Measurements from ENCODE around the gene ZNF784.

The ZNF784 gene

DNA sequence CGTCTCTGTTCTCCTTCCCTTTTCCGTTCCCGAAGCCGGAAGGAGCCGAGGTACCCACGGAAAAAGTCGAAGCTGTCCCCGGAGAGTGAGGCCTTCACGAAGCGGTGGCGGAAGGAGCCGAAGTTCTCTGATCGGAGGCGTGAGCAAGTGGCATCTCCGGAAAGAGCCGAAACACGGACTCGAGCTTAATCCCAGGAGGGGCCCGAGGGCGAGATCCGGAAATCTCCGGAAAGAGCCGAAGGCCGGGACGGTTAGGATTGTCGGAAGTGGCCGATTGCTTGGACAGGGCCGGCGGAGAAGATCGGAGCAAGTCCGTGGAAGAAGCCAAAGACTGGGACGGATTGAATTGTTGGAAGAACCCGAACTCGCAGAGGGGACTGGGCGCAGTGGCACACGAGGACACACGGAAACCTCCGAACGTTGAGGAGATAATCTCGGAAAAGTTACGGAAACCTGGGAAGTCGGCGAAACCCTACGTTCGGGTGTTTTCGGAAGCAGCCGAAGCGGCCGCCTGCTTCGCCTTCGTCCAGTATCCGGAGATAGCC is 30.0 kb upstream of the ZNF784 start:
- Histone ChIP-seq H3K27me3 (ENCODE audit: control insufficient read depth, insufficient read depth, low read length) (no peaks in the 10 kb centered on the region), H3K4me3 (ENCODE audit: low read length) (peak overlapping the region; percentile 86), H3K4me1 (ENCODE audit: control insufficient read depth, insufficient read depth, low read length) (peaks cover 34% of the 10 kb centered on the region), H3K9me3 (ENCODE audit: control insufficient read depth, low read length) (no peaks in the 10 kb centered on the region), H3K9ac (ENCODE audit: low read length) (peak overlapping the region; percentile 74), H3K36me3 (ENCODE audit: control insufficient read depth, insufficient read depth, low read length) (no peaks in the 10 kb centered on the region)

DNA sequence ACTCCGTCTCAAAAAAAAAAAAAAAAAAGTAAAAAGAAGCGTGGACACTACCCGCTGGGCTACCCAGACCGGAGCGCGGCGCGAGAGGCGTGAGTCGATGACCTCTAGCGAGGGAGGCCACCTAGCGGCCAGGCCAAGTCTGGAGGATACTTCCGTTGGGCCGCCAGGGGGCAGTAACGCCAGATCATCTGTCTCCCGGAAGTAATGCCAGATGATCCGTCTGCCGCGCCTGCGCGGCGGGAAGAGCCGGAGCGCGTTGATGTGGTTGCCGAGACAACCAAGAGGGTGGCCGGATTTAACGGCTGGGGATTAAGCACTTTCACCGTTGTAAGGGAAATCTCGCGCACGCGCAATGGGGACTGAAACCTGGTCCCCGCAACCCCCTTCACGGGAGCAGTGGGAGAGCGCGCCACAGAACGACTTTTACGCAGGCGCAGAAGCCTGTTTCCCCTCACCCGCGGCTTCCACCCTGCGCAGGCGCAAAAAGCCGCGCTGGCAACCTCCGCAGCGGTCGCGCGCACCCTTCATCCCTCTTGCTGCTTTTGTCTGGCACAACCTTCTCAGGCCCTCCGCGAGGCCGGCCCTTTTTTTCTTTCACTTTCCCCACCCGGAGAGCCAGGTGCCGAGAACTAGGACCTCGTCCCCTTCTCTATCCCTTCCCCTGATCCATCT is 29.4 kb upstream of the ZNF784 start:
- no peaks in the 10 kb centered on the region for H3K36me3 ChIP-seq (ENCODE audit: control insufficient read depth, insufficient read depth, low read length)
- peaks cover 34% of the 10 kb centered on the region for H3K4me1 ChIP-seq (ENCODE audit: control insufficient read depth, insufficient read depth, low read length)
- H3K27me3 ChIP-seq (ENCODE audit: control insufficient read depth, insufficient read depth, low read length) = no peaks in the 10 kb centered on the region
- no peaks in the 10 kb centered on the region for H3K9me3 ChIP-seq (ENCODE audit: control insufficient read depth, low read length)
- H3K4me3 ChIP-seq (ENCODE audit: low read length) = peak overlapping the region; percentile 86
- H3K9ac ChIP-seq (ENCODE audit: low read length) = peak overlapping the region; percentile 74

DNA sequence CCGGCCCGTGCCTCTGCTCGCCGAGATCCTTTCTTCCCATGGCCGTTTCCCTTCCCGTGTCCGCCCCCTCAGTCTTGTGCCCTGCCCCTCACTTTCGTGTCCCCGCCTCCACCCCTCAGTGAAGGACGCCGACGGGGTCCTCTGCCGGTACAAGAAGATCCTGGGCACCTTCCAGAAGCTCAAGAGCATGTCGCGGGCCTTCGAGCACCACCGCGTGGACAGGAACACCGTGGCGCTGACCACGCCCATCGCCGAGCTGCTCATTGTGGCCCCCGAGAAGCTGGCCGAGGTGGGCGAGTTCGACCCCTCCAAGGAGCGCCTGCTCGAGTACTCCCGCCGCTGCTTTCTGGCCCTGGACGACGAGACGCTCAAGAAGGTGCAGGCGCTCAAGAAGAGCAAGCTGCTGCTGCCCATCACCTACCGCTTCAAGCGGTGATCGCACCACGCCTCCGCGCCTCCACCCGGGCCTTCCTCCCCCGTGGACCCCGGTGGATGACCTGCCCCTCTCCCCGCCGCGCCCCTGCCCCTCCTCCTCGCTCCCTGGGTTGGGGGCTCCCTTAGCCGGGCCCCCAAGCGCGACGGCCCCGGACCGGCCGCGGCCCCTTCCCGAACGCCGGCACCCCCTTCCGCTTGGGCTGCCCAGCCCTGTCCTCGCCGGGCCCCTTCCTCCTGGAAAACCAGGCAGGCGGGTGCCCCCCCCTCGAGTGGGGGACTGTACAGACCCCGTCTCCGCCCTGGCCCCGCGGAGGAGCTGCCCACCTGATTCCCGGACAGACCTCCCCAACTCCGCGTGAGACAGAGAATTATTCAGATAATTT is 28.2 kb upstream of the ZNF784 start:
- Histone ChIP-seq H3K9ac (ENCODE audit: low read length) (no peak overlapping the region), H3K36me3 (ENCODE audit: control insufficient read depth, insufficient read depth, low read length) (no peaks in the 10 kb centered on the region), H3K9me3 (ENCODE audit: control insufficient read depth, low read length) (no peaks in the 10 kb centered on the region), H3K27me3 (ENCODE audit: control insufficient read depth, insufficient read depth, low read length) (no peaks in the 10 kb centered on the region), H3K4me1 (ENCODE audit: control insufficient read depth, insufficient read depth, low read length) (peaks cover 30% of the 10 kb centered on the region), H3K4me3 (ENCODE audit: low read length) (no peak overlapping the region)

DNA sequence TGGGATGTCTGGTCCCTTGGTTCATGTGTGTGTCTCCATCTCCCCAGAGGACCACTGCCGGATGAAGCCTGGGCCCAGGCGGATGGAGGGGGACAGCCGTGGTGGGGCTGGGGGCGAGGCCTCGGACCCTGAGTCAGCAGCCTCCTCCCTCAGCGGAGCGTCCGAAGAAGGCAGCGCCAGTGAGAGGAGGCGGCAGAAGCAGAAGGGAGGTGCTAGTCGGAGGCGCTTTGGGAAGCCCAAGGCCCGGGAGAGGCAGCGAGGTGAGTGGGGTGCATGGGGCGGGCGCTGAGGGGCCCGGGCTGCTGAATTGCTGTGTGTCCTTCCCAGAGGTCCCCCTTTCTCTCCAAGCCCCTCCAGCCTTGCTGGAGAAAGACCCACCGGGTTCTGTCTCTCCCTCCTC is 26.9 kb upstream of the ZNF784 start:
- H3K4me3 ChIP-seq (ENCODE audit: low read length) = no peak overlapping the region
- no peak overlapping the region for H3K9ac ChIP-seq (ENCODE audit: low read length)
- H3K27me3 ChIP-seq (ENCODE audit: control insufficient read depth, insufficient read depth, low read length) = no peaks in the 10 kb centered on the region
- peaks cover 23% of the 10 kb centered on the region for H3K4me1 ChIP-seq (ENCODE audit: control insufficient read depth, insufficient read depth, low read length)
- no peaks in the 10 kb centered on the region for H3K9me3 ChIP-seq (ENCODE audit: control insufficient read depth, low read length)
- H3K36me3 ChIP-seq (ENCODE audit: control insufficient read depth, insufficient read depth, low read length) = no peaks in the 10 kb centered on the region

DNA sequence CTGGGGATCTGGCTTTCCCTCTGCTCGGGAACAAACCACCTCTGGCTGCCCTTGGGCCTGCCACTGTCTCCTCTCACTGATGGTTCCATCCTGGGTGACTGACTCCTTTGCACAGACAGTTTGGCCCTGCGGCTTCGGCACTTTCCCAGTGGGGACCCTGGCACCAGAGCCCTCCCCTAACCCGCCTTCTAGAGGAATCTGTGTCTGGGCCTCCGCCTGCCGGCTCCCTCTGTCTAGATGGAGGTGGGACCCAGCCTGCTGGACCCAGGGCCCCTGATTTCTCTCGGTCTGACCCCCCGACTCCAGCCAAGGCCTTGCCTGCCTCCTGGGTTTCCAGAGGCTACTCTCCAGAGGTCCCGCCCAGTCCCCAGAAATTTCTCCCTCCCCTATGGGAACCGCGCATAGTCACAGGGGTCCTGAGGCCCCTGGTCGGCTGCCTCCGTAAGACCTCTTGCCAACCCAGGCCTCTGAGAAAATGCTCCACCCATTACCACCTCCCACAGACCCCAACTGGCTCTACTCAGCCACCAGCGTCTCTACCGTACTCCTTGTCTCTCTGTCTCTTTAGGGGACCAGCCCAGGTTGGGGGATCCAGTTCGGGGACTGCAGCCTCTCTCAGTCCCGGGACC is 26.4 kb upstream of the ZNF784 start:
- Histone ChIP-seq H3K9ac (ENCODE audit: low read length) (no peak overlapping the region), H3K9me3 (ENCODE audit: control insufficient read depth, low read length) (no peaks in the 10 kb centered on the region), H3K36me3 (ENCODE audit: control insufficient read depth, insufficient read depth, low read length) (no peaks in the 10 kb centered on the region), H3K4me3 (ENCODE audit: low read length) (no peak overlapping the region), H3K27me3 (ENCODE audit: control insufficient read depth, insufficient read depth, low read length) (no peaks in the 10 kb centered on the region), H3K4me1 (ENCODE audit: control insufficient read depth, insufficient read depth, low read length) (peaks cover 18% of the 10 kb centered on the region)

DNA sequence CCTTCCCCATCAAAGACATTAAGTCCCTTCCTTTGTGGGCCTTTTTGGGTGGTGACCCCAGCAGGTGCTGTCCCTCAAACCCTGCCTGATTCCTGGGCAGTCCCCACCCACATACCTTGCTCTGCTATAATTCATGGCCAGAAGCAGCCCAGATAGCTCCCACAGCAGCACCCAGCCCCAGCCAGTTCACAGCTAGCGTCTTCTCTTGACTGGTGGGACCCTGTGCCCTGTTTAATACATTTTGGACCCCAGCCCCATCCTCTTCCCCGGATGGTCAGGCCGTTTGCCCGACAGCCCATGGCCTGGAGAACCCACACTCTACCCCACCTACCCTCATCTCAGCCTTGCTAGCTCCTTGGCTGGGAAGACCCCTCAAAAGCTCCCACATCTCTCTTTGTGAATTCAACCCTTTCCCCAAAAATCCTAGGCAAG is 25.8 kb upstream of the ZNF784 start:
- no peaks in the 10 kb centered on the region for H3K9me3 ChIP-seq (ENCODE audit: control insufficient read depth, low read length)
- no peak overlapping the region for H3K9ac ChIP-seq (ENCODE audit: low read length)
- no peaks in the 10 kb centered on the region for H3K27me3 ChIP-seq (ENCODE audit: control insufficient read depth, insufficient read depth, low read length)
- H3K4me3 ChIP-seq (ENCODE audit: low read length) = no peak overlapping the region
- H3K4me1 ChIP-seq (ENCODE audit: control insufficient read depth, insufficient read depth, low read length) = peaks cover 16% of the 10 kb centered on the region
- no peaks in the 10 kb centered on the region for H3K36me3 ChIP-seq (ENCODE audit: control insufficient read depth, insufficient read depth, low read length)

DNA sequence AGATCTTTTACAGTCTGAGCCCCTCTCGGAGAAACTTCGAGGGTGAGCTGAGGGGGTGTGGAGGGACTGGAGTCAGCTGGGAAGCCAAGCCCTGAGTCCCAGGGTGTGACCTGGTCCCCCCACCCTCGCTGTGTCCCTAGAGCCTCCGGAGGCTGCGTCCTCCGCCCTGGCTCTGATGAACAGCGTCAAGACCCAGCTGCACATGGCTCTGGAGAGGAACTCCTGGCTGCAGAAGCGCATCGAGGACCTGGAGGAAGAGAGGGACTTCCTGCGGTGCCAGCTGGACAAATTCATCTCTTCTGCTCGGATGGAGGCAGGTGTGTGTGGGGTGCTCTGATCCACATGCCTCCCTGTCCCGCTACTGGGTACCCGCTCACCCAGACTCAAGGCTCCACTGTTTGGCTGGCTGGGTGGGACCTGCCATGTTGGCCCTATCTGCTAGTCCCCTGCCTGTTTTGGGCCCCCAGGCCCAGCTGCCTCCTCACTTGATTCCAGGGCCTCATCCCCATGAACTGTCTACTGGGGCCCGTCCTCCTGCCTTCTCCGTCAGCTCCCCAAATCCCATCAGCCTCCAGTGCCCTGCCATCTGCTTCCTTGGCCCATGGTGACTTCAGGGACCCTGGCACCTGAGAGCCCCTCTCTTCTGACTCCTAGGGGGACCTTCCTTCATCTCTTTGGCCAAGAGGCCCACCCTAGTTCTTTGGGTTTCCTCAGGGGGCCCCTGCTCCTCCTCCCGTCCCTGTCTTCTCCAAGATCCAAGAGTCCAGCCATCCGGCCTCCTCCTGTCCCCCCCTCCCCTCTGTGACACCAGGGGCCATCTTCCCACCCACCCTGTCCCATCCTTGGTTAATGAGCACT is 25.1 kb upstream of the ZNF784 start:
- no peaks in the 10 kb centered on the region for H3K9me3 ChIP-seq (ENCODE audit: control insufficient read depth, low read length)
- H3K36me3 ChIP-seq (ENCODE audit: control insufficient read depth, insufficient read depth, low read length) = no peaks in the 10 kb centered on the region
- no peak overlapping the region for H3K9ac ChIP-seq (ENCODE audit: low read length)
- H3K4me1 ChIP-seq (ENCODE audit: control insufficient read depth, insufficient read depth, low read length) = peaks cover 19% of the 10 kb centered on the region
- H3K27me3 ChIP-seq (ENCODE audit: control insufficient read depth, insufficient read depth, low read length) = no peaks in the 10 kb centered on the region
- H3K4me3 ChIP-seq (ENCODE audit: low read length) = no peak overlapping the region

DNA sequence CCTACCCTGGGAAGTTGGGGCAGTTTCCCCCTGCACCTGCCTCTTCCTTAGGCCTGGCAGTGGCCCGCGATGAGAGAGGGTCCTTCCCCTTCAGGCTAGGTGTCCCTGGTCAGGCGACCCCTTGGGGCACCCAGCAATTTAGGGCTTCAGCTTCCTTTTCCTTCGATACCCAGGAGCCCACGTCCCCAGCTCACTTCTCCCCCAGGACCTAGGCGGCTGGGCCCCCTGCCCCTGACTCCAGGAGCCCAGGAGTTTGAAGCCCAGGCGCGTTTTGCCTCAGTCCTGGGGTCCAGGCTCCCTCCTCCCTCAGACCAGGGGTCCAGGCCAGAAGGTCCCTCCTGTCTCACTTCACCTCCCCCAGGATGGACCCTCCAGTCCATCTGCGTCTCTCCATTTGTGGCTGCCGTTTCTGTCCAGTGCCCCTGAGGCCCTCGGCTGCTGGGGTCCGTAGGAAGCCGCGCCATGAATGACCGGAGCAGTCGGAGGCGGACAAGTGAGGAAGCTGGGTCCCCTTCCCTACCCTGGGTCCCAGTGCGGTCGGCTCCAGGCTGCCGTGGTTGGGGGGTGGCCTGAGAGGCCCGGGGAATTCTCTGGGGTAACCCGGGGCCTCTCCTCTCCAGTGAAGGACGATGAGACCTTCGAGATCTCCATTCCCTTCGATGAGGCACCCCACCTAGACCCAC is 24.4 kb upstream of the ZNF784 start:
- no peaks in the 10 kb centered on the region for H3K36me3 ChIP-seq (ENCODE audit: control insufficient read depth, insufficient read depth, low read length)
- H3K9ac ChIP-seq (ENCODE audit: low read length) = peak overlapping the region; percentile 73
- no peaks in the 10 kb centered on the region for H3K27me3 ChIP-seq (ENCODE audit: control insufficient read depth, insufficient read depth, low read length)
- H3K4me3 ChIP-seq (ENCODE audit: low read length) = peak overlapping the region; percentile 50
- no peaks in the 10 kb centered on the region for H3K9me3 ChIP-seq (ENCODE audit: control insufficient read depth, low read length)
- H3K4me1 ChIP-seq (ENCODE audit: control insufficient read depth, insufficient read depth, low read length) = peaks cover 26% of the 10 kb centered on the region

DNA sequence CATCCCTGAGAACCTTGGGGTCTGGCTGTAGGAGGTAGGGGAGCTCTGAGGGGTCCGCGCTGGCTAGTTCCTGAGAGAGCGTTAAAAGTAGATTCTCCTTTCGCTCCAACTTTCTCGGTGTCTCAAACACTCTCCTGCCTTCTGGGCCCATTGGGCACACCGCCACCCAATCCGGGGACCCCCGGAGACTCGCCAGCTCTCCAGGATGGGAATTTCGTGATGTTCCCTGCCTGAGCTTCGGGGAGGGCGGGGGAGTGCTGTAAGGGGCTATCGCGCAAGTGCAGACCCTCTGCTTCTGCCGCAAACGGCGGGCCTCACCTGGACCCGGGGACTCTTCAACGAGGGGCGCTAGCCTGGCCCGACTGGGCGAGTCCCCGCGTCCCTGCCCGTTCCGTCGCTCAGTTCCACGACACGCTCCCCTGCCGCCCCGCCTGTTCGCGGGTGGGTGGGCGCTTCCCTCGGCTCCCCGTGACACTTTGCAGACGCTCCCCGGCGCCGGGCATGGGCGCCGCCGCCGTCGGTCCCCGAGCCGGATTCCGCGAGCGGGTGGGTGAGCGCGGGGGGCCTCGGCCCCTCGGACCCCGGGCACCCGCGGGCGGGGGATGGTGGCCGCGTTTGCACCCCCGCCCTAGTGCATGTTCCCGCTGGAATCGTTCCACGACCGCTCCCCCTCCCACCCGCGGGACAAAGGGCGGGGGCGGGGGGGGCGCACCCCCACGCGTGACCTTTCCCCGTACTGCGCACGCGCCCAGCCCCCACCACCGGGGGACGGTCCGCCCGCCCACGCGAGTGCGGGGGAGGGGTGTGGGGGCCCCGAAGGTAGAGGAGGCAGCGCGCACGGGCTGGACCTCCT is 23.6 kb upstream of the ZNF784 start, which contains the start of gene CCDC106:
Gene CCDC106, plus strand, starts transcription at position 481 of the 853 bp plus-strand sequence. CDS start 835 bp downstream, outside the sequence.
- H3K4me1 ChIP-seq (ENCODE audit: control insufficient read depth, insufficient read depth, low read length) = peaks cover 29% of the 10 kb centered on the region

DNA sequence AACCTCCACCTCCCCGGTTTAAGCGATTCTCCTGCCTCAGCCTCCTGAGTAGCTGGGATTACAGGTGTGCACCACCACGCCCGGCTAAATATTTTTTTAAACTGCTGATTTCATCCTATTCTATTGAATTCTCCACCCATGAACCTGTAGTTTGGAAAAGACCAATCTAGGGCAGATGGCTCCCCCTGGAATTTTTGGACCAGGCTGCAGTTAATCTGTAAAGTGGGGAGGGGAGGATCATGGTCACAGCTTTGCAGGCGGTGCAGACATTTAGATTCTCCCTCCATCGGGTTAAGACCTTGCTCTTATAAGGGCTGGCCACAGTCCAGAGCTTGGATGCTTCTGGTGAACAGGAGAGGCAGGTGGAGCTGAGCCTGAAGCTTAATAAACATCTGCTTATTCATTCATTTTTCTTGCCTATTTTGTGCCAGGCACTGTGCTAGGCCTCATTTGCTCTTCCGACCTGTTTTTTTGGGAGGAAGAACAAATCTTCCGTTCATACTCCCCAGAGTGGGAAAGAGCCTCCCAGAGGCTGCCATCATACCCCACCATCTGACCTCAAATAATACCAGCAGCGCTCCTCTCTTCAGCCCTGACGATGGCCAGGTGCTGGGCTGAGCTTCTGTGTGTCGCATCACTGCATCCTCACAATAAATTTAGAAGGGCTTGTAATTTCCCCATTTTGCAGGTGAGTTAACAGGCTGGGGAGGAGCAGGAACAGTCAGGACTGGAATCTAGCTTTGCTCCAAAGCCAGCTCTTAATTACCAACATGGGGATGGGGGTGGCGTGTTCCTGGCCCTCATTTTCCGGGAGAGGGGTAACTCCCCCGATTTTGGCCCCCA is 22.7 kb upstream of the ZNF784 start:
- peak overlapping the region; percentile 73 for H3K9ac ChIP-seq (ENCODE audit: low read length)
- H3K36me3 ChIP-seq (ENCODE audit: control insufficient read depth, insufficient read depth, low read length) = no peaks in the 10 kb centered on the region
- peaks cover 37% of the 10 kb centered on the region for H3K4me1 ChIP-seq (ENCODE audit: control insufficient read depth, insufficient read depth, low read length)
- no peaks in the 10 kb centered on the region for H3K27me3 ChIP-seq (ENCODE audit: control insufficient read depth, insufficient read depth, low read length)
- H3K4me3 ChIP-seq (ENCODE audit: low read length) = peak overlapping the region; percentile 50
- no peaks in the 10 kb centered on the region for H3K9me3 ChIP-seq (ENCODE audit: control insufficient read depth, low read length)

More for the DNA sequence above, 23.6 kb upstream of the ZNF784 start, which contains the start of gene CCDC106:
- H3K36me3 ChIP-seq (ENCODE audit: control insufficient read depth, insufficient read depth, low read length) = no peaks in the 10 kb centered on the region
- H3K9me3 ChIP-seq (ENCODE audit: control insufficient read depth, low read length) = no peaks in the 10 kb centered on the region
- no peaks in the 10 kb centered on the region for H3K27me3 ChIP-seq (ENCODE audit: control insufficient read depth, insufficient read depth, low read length)
- peak within 1 kb of the TSS; percentile 50 for H3K4me3 ChIP-seq (ENCODE audit: low read length)
- peak within 1 kb of the TSS; percentile 73 for H3K9ac ChIP-seq (ENCODE audit: low read length)
